M059J (cell line): Measurements from ENCODE around the gene DPP6. TPM values are rescaled to one million over a fixed set of nuclear protein-coding genes. Genes with fewer than 3 reads are reported as not detected.

ENCODE experiments used
- DNase-seq: peaks from one replicate; pipeline ENCODE4 v3.0.0-alpha.2; 2012; ENCODE audit warnings: low read depth
- total RNA-seq: library from RNA; depleted of rRNA; stranded (reverse); fragments of >200 nt; shearing (Covaris generic); gene quantifications from 2 replicates; pipeline ENCODE4 v1.2.3, GENCODE V29; 2014

The DPP6 gene
- total RNA-seq, 1 experiment from 2014 or later, result not detected

DNA sequence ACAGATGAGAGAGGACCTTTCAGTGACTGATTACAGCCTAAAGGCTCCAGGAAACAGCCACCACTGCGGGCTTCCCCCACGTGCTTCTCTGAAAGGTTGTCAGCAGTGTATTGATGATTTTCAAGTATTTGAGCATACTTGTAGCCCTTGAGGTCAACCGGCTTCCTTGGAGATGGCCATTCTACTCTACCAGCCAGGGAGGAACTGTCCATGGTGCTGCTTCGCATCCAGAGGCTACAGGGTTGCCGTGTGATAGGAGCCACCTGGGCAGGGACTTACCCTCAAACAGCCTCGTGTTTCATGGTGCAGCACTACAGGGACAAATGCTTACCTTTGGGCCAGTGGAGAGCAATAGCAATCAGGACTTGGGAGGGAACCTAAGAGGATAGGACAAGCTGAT lies 179.5 kb downstream of the DPP6 start:
- peak; percentile 1 for DNase-seq

DNA sequence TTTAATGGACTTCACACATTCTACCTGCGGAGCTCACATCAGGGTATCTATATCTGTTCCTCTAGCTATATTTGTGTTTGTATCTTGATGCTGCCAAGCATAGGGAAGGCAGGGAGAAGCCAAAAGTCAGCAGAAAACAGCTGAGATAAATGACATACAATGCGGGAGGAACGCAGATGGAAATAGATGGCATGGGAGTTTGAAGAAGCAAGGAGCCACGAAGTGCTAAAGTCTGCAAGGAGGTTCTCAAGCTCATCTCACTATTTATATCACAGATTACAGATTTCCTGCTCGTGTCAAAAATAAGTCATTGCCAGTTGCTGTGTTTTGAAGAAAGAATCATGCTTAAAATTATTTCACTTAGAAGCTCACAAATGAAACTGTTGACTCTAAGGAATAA lies 180.5 kb downstream of the DPP6 start:
- no peak for DNase-seq

DNA sequence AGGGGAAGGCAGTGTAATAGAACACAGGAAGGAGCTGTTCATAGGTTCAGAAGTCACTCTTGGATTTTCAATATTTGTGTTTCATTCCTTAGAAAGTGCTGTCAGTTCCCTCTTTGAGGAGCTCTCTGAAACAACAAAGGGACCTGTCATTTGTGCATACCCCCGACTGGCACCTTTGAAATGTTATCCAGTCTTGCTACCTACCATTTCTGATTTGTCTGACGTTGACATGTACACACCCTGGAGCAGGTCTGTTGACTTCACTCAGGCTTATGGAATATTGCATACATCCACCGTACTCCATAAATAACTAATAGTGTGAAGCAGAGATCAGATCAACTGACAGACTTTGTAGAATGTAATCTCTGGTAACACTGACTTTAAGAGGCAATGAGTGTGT lies 189.8 kb downstream of the DPP6 start:
- DNase-seq, result no peak

DNA sequence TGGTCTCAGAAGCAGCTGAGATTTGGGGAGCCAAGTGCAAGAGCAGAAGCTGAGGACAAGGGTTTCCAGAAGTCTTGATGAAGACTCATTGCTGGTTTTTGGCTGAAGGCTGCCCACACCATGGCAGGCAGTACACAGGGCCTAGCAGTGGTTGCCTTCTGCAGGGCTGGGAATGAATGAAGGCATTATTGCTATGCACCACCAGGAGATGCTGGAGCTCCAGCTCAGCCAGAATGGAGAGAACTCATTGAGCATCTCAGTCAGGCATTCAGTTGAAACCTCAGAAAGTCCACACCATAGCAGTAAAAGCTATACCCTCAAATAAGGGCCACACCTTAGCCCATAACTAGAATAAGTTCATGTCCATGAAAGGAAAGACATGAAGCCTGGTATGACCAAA lies 190.5 kb downstream of the DPP6 start:
- no peak for DNase-seq

DNA sequence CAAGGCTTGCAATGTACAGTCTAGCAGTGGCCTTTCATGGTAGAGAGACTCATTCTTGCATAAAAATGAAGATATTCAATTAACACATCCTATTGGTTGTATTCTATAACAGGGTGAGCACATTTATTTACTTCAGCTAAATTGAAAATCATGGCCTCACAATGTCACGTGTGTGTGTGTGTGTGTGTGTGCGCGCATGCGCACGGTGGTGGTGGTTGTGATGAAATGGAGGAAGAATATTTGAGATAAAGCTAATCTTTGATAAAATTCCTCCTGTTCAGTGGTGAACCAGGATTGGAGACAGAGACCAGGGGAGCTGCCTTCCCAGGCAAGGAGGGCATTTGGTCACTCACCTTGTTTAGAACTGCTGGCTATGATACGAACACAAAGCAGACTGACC lies 199.8 kb downstream of the DPP6 start:
- no peak for DNase-seq

DNA sequence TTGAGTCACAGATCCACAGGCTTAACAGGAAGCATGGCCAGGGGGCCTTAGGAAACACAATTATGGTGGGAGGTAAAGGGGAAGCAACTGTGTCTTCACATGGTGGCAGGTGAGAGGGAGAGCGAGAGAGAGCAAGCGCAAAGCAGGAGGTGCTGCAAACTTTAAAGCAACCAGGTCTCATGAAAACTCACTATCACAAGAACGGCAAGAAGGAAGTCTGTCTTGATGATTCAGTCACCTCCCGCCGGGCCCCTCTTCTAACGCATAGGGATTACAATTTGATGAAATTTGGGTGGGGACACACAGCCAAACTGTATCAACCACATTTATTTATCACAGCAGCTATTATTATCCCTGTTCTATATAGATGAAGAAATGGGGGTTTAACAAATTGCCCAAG lies 201.6 kb downstream of the DPP6 start:
- no peak for DNase-seq

DNA sequence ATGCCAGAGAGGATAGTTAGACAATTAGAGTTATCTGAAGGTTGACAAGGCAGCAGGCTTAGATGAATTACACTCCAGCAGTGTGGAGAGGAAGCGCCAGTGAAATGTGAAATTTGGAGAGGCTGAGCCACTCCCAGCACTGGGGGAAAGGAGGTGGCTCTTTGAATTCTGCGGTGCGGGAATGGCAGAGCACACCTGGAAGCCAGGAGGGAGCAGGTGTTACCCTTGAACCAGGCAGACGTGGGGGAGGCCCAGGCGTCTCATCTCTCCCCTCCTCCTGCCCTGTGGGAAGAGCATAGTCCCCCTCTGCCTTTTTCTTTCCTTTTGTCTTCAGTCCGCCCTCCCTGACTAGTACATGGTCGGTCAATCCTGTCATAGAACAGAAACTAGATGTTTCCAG lies 203.1 kb downstream of the DPP6 start:
- DNase-seq, result no peak

DNA sequence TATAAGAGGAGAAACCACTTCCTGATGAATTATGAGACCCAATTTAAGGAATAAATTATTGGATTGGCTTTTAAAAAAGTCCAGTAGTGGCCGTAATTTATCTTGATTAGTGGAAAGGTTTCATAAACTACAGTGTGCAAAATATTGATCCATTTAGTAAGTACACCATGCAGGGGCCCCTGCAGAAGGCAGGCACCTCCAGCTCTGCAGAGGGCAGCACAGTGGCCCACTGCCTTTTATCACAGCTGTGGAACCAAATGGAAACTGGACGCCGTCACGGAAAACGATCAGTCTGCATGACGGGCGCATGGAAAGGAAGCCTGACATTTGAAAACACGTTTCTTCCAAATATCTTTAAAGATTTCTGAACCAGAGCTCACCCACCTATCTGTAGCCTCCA lies 204.0 kb downstream of the DPP6 start:
- DNase-seq, result no peak

DNA sequence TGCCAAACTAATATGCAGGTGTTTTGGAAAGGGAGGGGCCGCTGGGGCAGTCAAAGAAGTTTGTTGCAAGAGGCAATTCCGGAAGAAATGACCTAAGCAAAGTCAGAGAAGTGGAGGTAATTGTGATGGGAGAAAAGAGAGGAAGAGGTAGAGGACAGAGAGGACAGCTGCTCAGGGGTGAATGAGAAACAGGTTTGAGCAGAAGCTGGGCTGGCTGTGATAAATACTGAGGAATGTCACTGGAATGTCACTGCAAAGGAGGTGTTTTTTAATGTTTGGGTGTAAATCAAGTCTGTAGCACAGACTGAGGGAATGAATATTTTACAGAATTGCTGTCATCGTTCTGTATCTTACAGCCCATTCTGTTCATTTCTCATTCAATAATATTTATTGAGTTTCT lies 207.2 kb downstream of the DPP6 start:
- DNase-seq, result no peak

DNA sequence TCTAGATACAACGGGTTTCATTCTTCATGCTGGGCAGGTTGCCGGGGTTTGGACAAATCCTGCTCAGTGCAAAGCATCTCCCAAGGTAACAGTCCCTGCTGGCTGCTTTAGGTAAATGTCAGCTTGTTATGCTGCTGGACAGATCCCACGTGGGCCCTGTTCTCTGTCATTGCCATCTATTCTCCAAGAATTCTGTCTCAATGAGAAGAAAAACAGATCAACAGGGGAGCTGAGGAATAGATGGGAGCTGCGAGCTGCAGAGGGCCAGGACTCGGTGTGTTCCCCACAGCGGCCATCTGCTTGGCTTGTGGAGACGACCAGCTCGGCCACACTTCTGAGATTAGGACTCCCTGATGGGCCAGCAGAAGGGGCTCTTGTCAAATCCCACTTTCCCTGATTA lies 235.2 kb downstream of the DPP6 start:
- DNase-seq, result no peak

DNA sequence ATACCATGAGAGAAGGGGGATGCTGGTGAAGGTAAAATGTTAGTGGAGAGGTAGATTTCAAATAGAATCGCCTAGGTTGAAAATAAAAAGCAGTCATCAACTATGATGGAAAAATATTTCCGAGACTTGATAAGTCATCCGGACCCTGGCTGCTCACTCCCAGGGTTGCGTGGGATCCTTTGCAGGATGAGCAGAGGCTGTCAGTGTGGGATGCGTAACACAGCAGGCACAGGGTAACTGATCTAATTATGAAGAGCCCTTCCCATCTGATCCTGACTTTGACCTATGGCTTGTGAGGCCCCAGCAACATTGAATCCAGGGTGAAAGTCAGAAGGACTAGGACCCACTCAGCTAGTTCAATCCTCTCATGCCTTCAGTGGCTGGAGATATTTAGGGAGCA lies 236.9 kb downstream of the DPP6 start:
- DNase-seq, result no peak

DNA sequence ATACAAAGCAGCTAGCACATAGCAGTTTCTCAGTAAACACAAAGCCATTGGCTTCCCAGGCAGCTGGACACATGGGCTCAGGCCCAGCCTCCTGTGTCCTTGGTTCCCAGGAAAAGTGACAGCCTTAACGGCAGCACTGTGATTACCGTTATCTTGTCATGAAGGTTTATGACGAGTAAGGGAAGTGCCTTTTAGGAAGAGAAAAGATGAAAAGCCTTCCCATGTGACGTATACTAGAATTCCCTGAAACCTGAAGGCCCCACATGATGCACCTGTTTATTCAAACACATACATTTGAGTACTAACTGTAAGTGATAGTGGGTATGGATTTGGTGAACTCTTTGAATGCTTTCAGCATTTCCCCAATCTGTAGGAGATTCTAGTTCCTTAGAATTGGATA lies 244.2 kb downstream of the DPP6 start:
- no peak for DNase-seq

DNA sequence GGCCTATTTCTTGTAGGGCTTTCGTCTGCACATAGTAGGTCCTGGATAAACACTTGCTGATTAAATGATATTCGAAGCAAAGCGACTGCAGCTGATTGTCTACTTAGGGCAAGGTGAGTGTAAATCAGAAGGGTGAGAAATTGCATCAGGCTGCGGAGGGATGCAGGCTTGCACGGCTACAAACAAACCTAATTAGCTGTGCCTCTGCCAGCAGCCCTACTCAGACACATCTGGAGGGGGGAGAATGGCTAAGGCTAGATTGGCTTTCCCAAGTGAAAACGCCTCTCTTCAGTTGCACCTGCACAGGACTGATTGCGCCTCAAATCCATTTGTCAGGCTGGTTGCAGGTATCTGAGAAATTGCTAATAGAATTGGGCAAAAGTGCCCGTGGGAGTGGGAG lies 247.5 kb downstream of the DPP6 start:
- DNase-seq, result no peak

DNA sequence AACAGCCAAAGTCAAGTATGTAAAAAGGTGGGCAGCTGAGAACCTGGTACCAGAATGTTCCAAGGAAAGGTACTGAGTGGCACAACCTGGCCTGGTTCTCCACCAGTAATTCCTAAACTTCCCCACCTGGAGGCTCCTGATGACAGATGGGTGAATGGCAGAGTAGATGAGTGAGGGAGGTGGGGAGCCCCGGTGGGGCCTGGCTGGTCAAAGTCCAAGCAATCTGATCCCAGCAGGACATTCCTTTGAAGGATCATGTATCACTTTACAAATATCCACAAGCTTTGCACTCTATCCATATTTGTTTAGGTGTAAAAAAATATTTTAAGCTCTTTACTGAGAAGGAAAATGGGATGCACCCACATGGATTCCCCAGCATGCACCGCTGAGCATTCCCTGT lies 250.2 kb downstream of the DPP6 start:
- DNase-seq, result no peak

DNA sequence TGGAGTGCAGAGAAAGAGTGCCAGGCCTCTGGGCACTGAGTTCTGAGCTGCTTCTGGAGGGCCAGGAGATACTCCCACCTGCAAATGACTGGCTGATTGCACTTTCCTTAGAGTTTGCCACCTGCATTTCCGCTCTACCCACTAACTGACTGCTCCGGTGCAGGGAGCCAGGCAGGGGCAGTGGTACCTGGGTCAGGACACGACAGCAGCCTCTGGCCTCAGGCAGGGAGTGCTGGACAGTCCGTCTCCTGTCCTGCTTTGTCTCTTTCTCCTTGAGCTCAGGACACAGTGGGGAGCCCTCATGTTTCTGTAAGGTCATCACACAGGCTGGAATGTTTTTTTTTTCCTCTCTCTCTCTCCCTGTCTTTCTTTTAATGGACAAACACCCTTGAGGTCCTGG lies 252.0 kb downstream of the DPP6 start:
- DNase-seq, result no peak

DNA sequence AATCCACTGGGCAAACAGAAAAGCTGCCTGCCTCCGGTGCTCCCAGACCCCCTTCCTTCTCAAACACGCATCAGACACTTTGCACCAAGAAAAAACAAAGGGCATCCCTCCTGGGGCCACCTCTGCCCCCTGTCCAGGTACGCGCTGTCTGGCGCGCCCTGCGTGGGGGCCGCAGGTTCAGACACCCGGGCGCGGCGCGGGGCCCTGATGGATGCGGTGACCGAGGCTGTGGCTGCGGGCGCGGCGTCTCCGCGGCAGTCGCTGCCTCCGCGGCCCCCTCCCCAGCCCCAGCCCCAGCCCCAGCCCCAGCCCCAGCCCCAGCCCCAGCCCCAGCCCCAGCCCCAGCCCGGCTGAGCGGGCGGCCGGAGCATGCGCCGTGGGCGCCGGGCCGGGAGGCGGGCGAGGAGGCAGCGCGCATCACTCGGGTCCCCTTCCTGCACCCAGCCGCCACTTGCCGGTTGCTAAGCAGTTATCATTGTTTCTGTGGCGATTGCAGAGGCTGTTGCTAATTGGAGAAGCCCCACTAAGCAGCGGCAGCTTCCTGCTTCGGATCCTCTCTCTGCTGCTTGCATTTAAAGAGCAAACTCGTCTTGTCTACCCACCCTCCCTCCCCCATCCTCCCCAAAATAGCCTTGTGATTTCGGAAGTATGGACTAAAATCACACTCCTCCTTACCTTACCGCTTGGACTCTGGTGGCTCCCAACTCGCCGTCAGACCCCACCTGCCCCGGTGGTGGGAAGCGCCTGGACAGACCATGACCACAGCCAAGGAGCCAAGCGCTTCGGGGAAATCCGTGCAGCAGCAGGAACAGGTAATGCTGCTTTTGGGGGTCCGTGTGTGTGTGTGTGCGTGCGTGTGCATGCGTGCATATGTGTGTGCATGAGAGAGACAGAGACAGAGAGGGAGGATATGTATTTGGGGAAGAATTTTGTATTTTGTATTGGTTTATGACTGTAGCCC lies 252.8 kb downstream of the DPP6 start:
- no peak for DNase-seq

DNA sequence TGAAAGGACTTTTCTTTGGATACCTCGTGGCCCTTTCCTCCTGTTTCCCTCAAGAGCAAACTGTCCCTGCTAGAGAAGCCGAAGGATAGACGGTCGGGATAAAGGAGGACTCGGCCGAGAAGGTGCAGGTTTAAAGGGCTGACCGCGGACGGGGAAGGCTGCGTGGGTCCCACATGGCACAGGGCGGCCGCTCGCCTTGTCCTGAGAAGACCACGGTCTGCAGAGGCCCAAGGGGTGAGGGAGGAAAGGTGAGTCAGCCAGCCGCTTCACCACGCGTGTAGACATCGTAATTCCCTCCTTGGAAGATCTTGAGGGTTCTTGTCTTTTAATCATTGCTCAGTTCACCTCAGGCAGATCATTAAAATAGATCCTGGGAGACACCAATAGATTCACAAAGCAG lies 253.8 kb downstream of the DPP6 start:
- no peak for DNase-seq

DNA sequence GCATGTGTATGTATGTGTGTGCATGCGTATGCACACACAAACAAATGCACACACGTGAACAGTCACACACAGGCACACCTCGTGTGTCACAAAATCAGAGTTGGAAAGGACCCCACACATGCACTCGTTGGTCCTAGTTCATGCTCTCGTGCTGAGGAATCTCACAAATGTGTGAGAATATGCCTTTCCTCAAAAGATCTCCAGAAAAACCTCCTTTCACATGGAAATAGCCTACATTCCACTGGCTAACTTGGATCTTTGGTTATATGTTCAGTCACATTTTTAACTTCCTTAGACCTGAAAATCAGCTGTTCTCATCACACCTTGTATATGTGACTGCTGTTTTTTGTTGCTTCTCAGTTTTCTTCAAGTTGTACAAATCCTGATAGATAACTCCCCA lies 256.7 kb downstream of the DPP6 start:
- DNase-seq, result no peak

DNA sequence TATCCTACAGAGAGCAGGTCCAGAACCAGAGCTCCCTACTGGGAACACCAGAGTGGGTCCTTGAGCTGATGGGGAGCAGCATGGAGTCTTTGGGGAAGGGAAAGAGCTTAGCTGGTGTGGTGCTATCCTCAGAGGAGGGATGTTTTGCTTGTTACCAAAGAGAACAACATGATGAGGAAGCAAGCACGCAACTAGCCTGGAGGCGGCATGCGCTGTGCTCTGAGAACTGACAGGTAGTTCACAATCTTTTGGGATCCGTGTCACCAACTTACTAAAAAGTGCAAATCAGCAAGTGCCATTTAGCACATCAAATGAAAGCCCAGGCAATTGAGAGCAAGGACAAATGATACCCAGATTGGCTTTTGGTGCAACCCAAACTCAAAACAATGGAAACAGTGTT lies 257.9 kb downstream of the DPP6 start:
- no peak for DNase-seq

DNA sequence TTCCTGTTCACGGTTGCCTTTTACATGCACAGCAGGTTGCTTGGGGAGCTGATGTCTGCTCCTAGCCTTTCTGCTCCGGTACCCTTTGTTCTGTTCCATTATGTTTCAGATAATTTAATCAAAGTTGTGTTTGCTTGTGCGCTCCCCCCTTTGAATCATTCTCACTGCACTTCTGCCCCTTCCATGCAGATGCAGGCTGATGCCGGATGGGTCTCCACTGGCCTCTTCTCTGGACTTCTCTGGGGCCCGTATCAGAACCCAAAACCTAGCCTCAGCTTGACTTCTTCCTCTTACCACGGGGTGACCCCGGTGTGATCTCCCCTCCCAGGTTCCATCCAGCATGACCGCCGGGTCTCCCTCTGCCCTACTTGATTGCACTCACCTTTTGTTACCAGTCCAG lies 272.0 kb downstream of the DPP6 start:
- DNase-seq, result no peak

DNA sequence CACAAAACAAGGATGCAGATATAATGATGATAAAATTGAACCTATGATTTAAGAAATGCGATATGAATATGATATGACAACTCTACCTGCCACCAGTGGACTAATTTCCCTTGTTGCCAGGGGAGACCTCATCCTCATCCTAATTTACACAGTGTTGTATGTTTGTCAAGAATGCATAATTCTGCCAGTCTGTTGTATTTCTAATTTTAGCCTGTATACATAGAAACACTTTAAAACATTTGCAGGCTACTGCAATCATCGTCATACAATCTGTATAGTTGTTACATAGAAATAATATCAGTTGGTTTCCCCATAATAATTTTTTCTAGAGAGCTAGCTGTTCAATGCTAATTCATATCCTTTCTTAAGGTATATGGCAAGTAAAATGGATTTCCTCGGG lies 274.2 kb downstream of the DPP6 start:
- DNase-seq, result no peak

DNA sequence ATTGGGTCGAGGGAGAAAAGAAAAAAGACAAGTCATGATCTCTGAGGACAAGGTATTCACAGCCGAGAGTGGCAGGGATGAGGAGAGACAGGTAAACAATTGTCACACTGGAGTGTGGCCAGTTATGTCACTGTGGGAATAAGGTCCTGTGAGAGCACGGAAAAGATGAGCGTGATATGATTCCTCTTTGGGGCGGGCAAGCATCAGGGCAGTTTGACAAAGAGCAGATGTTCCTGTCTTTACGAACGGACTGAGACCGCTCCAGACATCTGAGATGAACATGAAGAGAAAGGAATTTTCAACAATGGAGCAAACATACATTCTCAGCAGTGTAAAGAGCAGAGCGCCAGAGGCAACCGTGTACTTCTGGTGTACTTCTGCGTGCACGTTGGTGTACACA lies 278.1 kb downstream of the DPP6 start:
- no peak for DNase-seq

DNA sequence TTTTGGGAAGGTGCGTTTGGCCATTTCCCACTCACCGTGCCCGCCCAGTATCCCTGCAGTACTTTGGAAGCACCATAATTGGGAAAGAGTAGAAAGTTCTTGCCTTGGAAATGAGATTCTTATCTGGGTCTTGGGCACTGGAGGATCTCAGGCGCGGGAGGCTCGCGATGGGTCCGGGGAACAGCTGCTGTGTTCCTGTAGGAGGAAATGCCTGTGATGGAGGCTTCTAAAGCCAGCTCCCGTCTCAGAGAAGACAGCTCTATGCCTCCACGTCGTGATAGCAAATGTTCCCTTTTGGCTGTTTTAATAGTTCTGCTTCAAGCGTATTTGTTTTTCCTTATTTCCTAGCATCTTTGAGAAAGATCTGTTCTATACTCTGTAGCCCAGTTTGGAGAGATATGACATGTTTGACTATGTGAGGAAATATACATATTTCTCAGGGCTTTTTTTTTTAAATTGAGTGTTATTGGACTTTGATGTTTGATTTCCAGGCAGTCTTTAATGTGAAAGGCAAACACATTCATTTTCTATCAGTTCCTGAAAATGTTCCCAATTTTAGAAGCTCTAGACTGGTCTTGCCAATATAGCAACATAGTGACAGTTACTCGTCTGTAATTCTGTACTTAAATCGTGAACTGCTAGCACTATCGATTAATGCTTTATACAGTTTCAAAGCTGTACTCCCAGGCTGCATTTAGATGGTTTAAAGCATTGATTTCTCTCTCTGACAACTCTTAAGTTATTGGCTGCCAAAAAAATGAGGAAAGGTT lies 280.8 kb downstream of the DPP6 start:
- DNase-seq, result no peak
